Measurements from ENCODE around the gene LIG1. TPM values are rescaled to one million over a fixed set of nuclear protein-coding genes. Genes with fewer than 3 reads are reported as not detected.
A peak's percentile ranks its signal among the peaks of the same experiment; 100 is the strongest.

The LIG1 gene
- total RNA-seq, 3 donors from 2014 or later, result 6.1 to 31.8 (median 14.1) TPM

GRCh38 chr19:48206397-48207093 lies 36.4 kb upstream of the LIG1 start:
- Histone ChIP-seq H3K9me3 (no peaks in the 10 kb centered on the region), H3K27me3 (no peaks in the 10 kb centered on the region), H3K4me1 (peaks cover 0 to 6% of the 10 kb centered on the region in 2 donors), H3K4me3 (no peak overlapping the region), H3K27ac (no peak overlapping the region), H3K36me3 (no peaks in the 10 kb centered on the region)
- TF ChIP-seq POLR2AphosphoS5 (IDR thresholded peaks at IDR 0.05) (no peak), POLR2A (IDR thresholded peaks at IDR 0.05) (no peak), CTCF (IDR thresholded peaks at IDR 0.05) (no peak)
- no peak for DNase-seq (ENCODE audit: low spot score in 2 of 2)
- intact Hi-C loops (cut with DNase I; ENCODE audit: low total_unique reads), result no loop called here

GRCh38 chr19:48203794-48204628 lies 33.9 kb upstream of the LIG1 start:
- Histone ChIP-seq H3K27me3 (no peaks in the 10 kb centered on the region), H3K4me3 (peak overlapping the region; percentile 54 to 74 (median 65)), H3K4me1 (peaks cover 0 to 6% of the 10 kb centered on the region in 2 donors), H3K27ac (peak overlapping the region; percentile 66 to 82), H3K9me3 (no peaks in the 10 kb centered on the region), H3K36me3 (no peaks in the 10 kb centered on the region)
- intact Hi-C loops (cut with DNase I; ENCODE audit: low total_unique reads), result no loop called here
- no peak for TF ChIP-seq CTCF (IDR thresholded peaks at IDR 0.05)
- TF ChIP-seq POLR2AphosphoS5 (IDR thresholded peaks at IDR 0.05), result peak in 2 of 3 donors; percentile 16 to 45
- DNase-seq (ENCODE audit: low spot score in 2 of 2), result peak; percentile 90 to 93

- Histone ChIP-seq H3K9me3 (no peaks in the 10 kb centered on the region), H3K27me3 (no peaks in the 10 kb centered on the region), H3K36me3 (no peaks in the 10 kb centered on the region), H3K4me1 (peaks cover 0 to 6% of the 10 kb centered on the region in 2 donors), H3K4me3 (peak overlapping the region; percentile 54 to 74 (median 65)), H3K27ac (peak overlapping the region; percentile 66 to 82)
- no peak for DNase-seq (ENCODE audit: low spot score in 2 of 2)
- intact Hi-C loops (cut with DNase I; ENCODE audit: low total_unique reads), result no loop called here
- no peak for TF ChIP-seq POLR2AphosphoS5 (IDR thresholded peaks at IDR 0.05)
- TF ChIP-seq CTCF (IDR thresholded peaks at IDR 0.05), result no peak
- TF ChIP-seq POLR2A (IDR thresholded peaks at IDR 0.05), result no peak
Measured at GRCh38 chr19:48203222-48203793, 33.2 kb upstream of the LIG1 start.

GRCh38 chr19:48196933-48197665 lies 27.0 kb upstream of the LIG1 start:
- TF ChIP-seq POLR2AphosphoS5 (IDR thresholded peaks at IDR 0.05) (no peak), POLR2A (IDR thresholded peaks at IDR 0.05) (no peak), CTCF (IDR thresholded peaks at IDR 0.05) (no peak)
- no peaks in the 10 kb centered on the region for H3K4me1 ChIP-seq
- DNase-seq (ENCODE audit: low spot score in 2 of 2), result no peak
- no peaks in the 10 kb centered on the region for H3K27me3 ChIP-seq
- H3K9me3 ChIP-seq, result no peaks in the 10 kb centered on the region
- no peaks in the 10 kb centered on the region for H3K36me3 ChIP-seq
- intact Hi-C loops (cut with DNase I; ENCODE audit: low total_unique reads), result no loop called here
- H3K27ac ChIP-seq, result no peak overlapping the region
- H3K4me3 ChIP-seq, result no peak overlapping the region
